MM.1S (cell line): ENCODE measurements around the gene GALNS.

Experiments
- DNase-seq: peaks from one replicate; pipeline ENCODE4 v3.0.0-alpha.2; 2015
- H2AFZ ChIP-seq: fragments of 300-600 bp; sonication (generic); 2 replicates; pipeline ENCODE4 v1.6.0; 2016; ENCODE audit warnings: antibody characterized with exemption, low read length
- H3F3A ChIP-seq: fragments of 300-600 bp; sonication (generic); 2 replicates; pipeline ENCODE4 v1.6.1; 2016; ENCODE audit warnings: mild to moderate bottlenecking, antibody characterized with exemption, low read length, moderate library complexity, mixed read lengths; ENCODE audit not compliant: insufficient read depth
- H3K27ac ChIP-seq: fragments of 300-600 bp; sonication (generic); 2 replicates; pipeline ENCODE4 v1.5.1; 2016; ENCODE audit warnings: mild to moderate bottlenecking, low read length
- H3K27me3 ChIP-seq: fragments of 300-600 bp; sonication (generic); replicated peaks from 2 replicates; pipeline ENCODE4 v1.6.0; 2016; ENCODE audit warnings: low read length; ENCODE audit not compliant: insufficient read depth
- H3K36me3 ChIP-seq: fragments of 300-600 bp; sonication (generic); replicated peaks from 2 replicates; pipeline ENCODE4 v1.6.1; 2016; ENCODE audit warnings: mild to moderate bottlenecking, low read length, mixed read lengths; ENCODE audit not compliant: insufficient read depth
- H3K4me1 ChIP-seq: fragments of 300-600 bp; sonication (generic); 2 replicates; pipeline ENCODE4 v1.6.1; 2016; ENCODE audit warnings: low read length, mixed read lengths
- H3K4me2 ChIP-seq: fragments of 300-600 bp; sonication (generic); 2 replicates; pipeline ENCODE4 v1.6.0; 2016; ENCODE audit warnings: low read depth, low read length
- H3K4me3 ChIP-seq: fragments of 300-600 bp; sonication (generic); 2 replicates; pipeline ENCODE4 v1.5.1; 2016; ENCODE audit warnings: low read length, mixed read lengths
- H3K79me2 ChIP-seq: fragments of 300-600 bp; sonication (generic); 2 replicates; pipeline ENCODE4 v1.6.1; 2016; ENCODE audit warnings: mixed run types, low read length, mixed read lengths
- H3K9ac ChIP-seq: fragments of 300-600 bp; sonication (generic); 2 replicates; pipeline ENCODE4 v1.6.1; 2016; ENCODE audit warnings: low read length, mixed read lengths
- H3K9me2 ChIP-seq: fragments of 300-600 bp; sonication (generic); replicated peaks from 2 replicates; pipeline ENCODE4 v1.6.1; 2016; ENCODE audit warnings: mild to moderate bottlenecking, low read length, mixed read lengths; ENCODE audit not compliant: insufficient read depth
- H3K9me3 ChIP-seq: fragments of 300-600 bp; sonication (generic); replicated peaks from 2 replicates; pipeline ENCODE4 v1.6.1; 2016; ENCODE audit warnings: mild to moderate bottlenecking, low read length, mixed read lengths; ENCODE audit not compliant: insufficient read depth
- H4K20me1 ChIP-seq: fragments of 300-600 bp; sonication (generic); 2 replicates; pipeline ENCODE4 v1.6.1; 2016; ENCODE audit warnings: mild to moderate bottlenecking, low read length, moderate library complexity, mixed read lengths; ENCODE audit not compliant: insufficient read depth
- EZH2 ChIP-seq: fragments of 300-600 bp; sonication (generic); optimal IDR thresholded peaks from 2 replicates; pipeline ENCODE3; 2017; ENCODE audit warnings: low read depth, mild to moderate bottlenecking, antibody characterized with exemption, low read length, mixed read lengths
- EZH2phosphoT487 ChIP-seq: fragments of 300-600 bp; sonication (generic); IDR thresholded peaks from 2 replicates; pipeline ENCODE4 v1.6.1; 2018; ENCODE audit warnings: antibody characterized with exemption, low read length
- TF ChIP-seq, protein P1 (sequence below): fragments of 300-600 bp; sonication (generic); IDR thresholded peaks from 2 replicates; pipeline ENCODE4 v1.5.1; 2016; ENCODE audit warnings: antibody characterized with exemption, low read length, mixed read lengths

The GALNS gene

GRCh38 chr16:88901718-88902337, 45.1 kb upstream of the GALNS start:
- Histone ChIP-seq H3K27ac (no peak overlapping the region), H3K27me3 (no peaks in the 10 kb centered on the region), H2AFZ (no peak overlapping the region), H3K9me3 (no peaks in the 10 kb centered on the region), H3K79me2 (peaks cover 14% of the 10 kb centered on the region), H4K20me1 (no peaks in the 10 kb centered on the region), H3K36me3 (no peaks in the 10 kb centered on the region), H3K4me2 (no peak overlapping the region), H3K4me1 (no peaks in the 10 kb centered on the region), H3K9me2 (no peaks in the 10 kb centered on the region), H3F3A (no peaks in the 10 kb centered on the region), H3K4me3 (no peak overlapping the region), H3K9ac (no peak overlapping the region)
- TF ChIP-seq EZH2phosphoT487 (no peak), EZH2 (no peak)
- TF ChIP-seq, protein P1, sequence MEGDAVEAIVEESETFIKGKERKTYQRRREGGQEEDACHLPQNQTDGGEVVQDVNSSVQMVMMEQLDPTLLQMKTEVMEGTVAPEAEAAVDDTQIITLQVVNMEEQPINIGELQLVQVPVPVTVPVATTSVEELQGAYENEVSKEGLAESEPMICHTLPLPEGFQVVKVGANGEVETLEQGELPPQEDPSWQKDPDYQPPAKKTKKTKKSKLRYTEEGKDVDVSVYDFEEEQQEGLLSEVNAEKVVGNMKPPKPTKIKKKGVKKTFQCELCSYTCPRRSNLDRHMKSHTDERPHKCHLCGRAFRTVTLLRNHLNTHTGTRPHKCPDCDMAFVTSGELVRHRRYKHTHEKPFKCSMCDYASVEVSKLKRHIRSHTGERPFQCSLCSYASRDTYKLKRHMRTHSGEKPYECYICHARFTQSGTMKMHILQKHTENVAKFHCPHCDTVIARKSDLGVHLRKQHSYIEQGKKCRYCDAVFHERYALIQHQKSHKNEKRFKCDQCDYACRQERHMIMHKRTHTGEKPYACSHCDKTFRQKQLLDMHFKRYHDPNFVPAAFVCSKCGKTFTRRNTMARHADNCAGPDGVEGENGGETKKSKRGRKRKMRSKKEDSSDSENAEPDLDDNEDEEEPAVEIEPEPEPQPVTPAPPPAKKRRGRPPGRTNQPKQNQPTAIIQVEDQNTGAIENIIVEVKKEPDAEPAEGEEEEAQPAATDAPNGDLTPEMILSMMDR: no peak
- no peak for DNase-seq

GRCh38 chr16:88900662-88901052, 43.9 kb upstream of the GALNS start:
- Histone ChIP-seq H3K79me2 (peaks cover 3% of the 10 kb centered on the region; the same call in 1 of the 2 replicates), H3K4me1 (no peaks in the 10 kb centered on the region), H3K9me3 (no peaks in the 10 kb centered on the region), H4K20me1 (no peaks in the 10 kb centered on the region), H3K4me2 (no peak overlapping the region), H3K9me2 (no peaks in the 10 kb centered on the region), H3K36me3 (no peaks in the 10 kb centered on the region), H2AFZ (no peak overlapping the region), H3K27me3 (no peaks in the 10 kb centered on the region), H3F3A (no peaks in the 10 kb centered on the region), H3K4me3 (no peak overlapping the region), H3K9ac (no peak overlapping the region), H3K27ac (no peak overlapping the region)
- DNase-seq: no peak
- TF ChIP-seq EZH2phosphoT487 (no peak), EZH2 (no peak)
- TF ChIP-seq, protein P1: no peak

DNA sequence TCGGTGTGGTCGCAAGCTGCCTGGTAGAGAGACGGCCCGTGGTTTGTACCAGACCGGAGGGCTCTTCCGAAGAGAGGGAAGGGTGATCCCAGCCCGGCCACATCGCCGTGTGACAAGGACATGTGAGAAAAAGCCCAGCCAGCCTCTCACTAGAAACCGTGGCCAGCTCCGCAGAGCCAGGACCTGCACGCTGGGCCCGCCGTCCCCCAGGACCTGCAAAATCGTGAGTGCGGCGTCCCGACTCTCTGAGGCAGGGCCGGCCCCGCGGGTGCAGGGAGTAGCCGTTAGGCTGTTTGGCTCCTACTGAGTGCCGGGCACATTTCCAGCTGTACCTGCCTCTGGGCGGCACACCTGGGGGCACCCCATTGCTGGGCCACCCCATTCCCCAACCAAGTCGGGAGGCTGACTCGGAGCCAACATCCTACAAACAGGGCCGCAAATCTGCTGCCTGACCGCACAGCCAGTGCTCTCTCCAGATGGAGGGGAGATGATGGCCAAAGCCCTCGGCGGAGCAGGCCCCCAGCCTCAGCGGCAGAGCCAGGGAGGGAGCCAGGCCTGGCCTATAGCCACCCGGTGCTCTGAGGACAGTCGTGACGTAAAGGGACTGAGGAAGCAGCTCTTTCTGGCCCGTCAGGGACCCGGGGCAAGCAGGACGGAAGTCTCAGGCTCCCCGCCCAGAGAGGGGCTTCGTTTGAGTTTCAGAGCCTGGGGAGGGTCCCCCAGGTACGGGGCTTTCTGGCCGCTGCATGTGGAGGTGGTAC, 43.3 kb upstream of the GALNS start:
- no peak for DNase-seq
- H3F3A ChIP-seq: no peaks in the 10 kb centered on the region
- no peaks in the 10 kb centered on the region; the same call in 1 of the 2 replicates for H3K79me2 ChIP-seq
- no peaks in the 10 kb centered on the region for H4K20me1 ChIP-seq
- no peak overlapping the region for H3K9ac ChIP-seq
- no peak overlapping the region for H3K4me3 ChIP-seq
- H3K27ac ChIP-seq: no peak overlapping the region
- no peaks in the 10 kb centered on the region for H3K36me3 ChIP-seq
- no peaks in the 10 kb centered on the region for H3K9me3 ChIP-seq
- no peak overlapping the region for H3K4me2 ChIP-seq
- no peak overlapping the region for H2AFZ ChIP-seq
- TF ChIP-seq EZH2phosphoT487: no peak
- TF ChIP-seq EZH2: no peak
- TF ChIP-seq, protein P1: no peak
- no peaks in the 10 kb centered on the region for H3K27me3 ChIP-seq
- no peaks in the 10 kb centered on the region for H3K9me2 ChIP-seq
- no peaks in the 10 kb centered on the region for H3K4me1 ChIP-seq
